GM23338 (cell line): ENCODE data around the gene SMIM35. TPM values are rescaled to one million over a fixed set of nuclear protein-coding genes. Genes with fewer than 3 reads are reported as not detected.
A peak's percentile ranks its signal among the peaks of the same experiment; 100 is the strongest.

ENCODE experiments used
- ATAC-seq: fragments of 200-7000 bp; cut with Tn5 transposase; 3 replicates; pipeline ENCODE4 v1.9.1; 2020
- DNase-seq: peaks from one replicate; pipeline ENCODE4 v3.0.0-alpha.2; 2015; ENCODE audit warnings: low spot score
- H2AFZ ChIP-seq: fragments of 200-600 bp; sonication (generic); 2 replicates; pipeline ENCODE4 v1.8.0; 2016; ENCODE audit warnings: antibody characterized with exemption, mild to moderate bottlenecking, moderate library complexity
- H3F3A ChIP-seq: fragments of 200-600 bp; sonication (generic); replicated peaks from 2 replicates; pipeline ENCODE4 v1.8.0; 2017; ENCODE audit warnings: antibody characterized with exemption, mixed run types, low read depth
- H3K27ac ChIP-seq: fragments of 200-600 bp; sonication (generic); 2 replicates; pipeline ENCODE4 v1.6.1; 2016; ENCODE audit warnings: low read depth
- H3K27me3 ChIP-seq: fragments of 200-600 bp; sonication (generic); 2 replicates; pipeline ENCODE4 v1.8.0; 2016; ENCODE audit warnings: mild to moderate bottlenecking, mixed run types, moderate library complexity; ENCODE audit not compliant: insufficient read depth
- H3K36me3 ChIP-seq: fragments of 200-600 bp; sonication (generic); 2 replicates; pipeline ENCODE4 v1.8.0; 2016; ENCODE audit warnings: mild to moderate bottlenecking; ENCODE audit not compliant: insufficient read depth
- H3K4me1 ChIP-seq: fragments of 200-600 bp; sonication (generic); 2 replicates; pipeline ENCODE4 v1.8.0; 2016; ENCODE audit warnings: mild to moderate bottlenecking, moderate library complexity; ENCODE audit not compliant: insufficient read depth
- H3K4me2 ChIP-seq: fragments of 200-600 bp; sonication (generic); 2 replicates; pipeline ENCODE4 v1.7.1; 2017; ENCODE audit warnings: mixed run types
- H3K4me3 ChIP-seq: fragments of 200-600 bp; sonication (generic); 2 replicates; pipeline ENCODE4 v1.6.1; 2016; ENCODE audit warnings: mixed run types
- H3K79me2 ChIP-seq: fragments of 200-600 bp; sonication (generic); replicated peaks from 2 replicates; pipeline ENCODE4 v1.8.0; 2017; ENCODE audit warnings: mild to moderate bottlenecking; ENCODE audit not compliant: insufficient read depth
- H3K9me2 ChIP-seq: fragments of 200-600 bp; sonication (generic); 2 replicates; pipeline ENCODE4 v1.8.0; 2017; ENCODE audit not compliant: insufficient read depth
- H4K20me1 ChIP-seq: fragments of 200-600 bp; sonication (generic); replicated peaks from 2 replicates; pipeline ENCODE4 v1.8.0; 2017; ENCODE audit warnings: mild to moderate bottlenecking; ENCODE audit not compliant: insufficient read depth
- H3K27ac Mint-ChIP-seq: 2 replicates; pipeline ENCODE4 v1.8.0; 2020; ENCODE audit warnings: inconsistent platforms, mild to moderate bottlenecking, moderate library complexity, mixed read lengths
- H3K27me3 Mint-ChIP-seq: 3 replicates; pipeline ENCODE4 v1.8.0; 2022; ENCODE audit warnings: low read depth, mild to moderate bottlenecking, moderate library complexity, mixed read lengths, inconsistent platforms; ENCODE audit not compliant: insufficient read depth, poor library complexity
- H3K36me3 Mint-ChIP-seq: 3 replicates; pipeline ENCODE4 v1.8.0; 2021; ENCODE audit warnings: low read depth, mild to moderate bottlenecking, inconsistent platforms, moderate library complexity, mixed read lengths
- H3K4me1 Mint-ChIP-seq: 3 replicates; pipeline ENCODE4 v1.8.0; 2020; ENCODE audit warnings: mild to moderate bottlenecking, inconsistent platforms, mixed read lengths
- H3K4me3 Mint-ChIP-seq: 3 replicates; pipeline ENCODE4 v1.8.0; 2021; ENCODE audit warnings: moderate library complexity, mild to moderate bottlenecking, inconsistent platforms, mixed read lengths
- H3K9me3 Mint-ChIP-seq: 3 replicates; pipeline ENCODE4 v1.8.0; 2020; ENCODE audit warnings: moderate library complexity, mild to moderate bottlenecking, inconsistent platforms, mixed read lengths
- ETS1 ChIP-seq: IDR thresholded peaks from 2 replicates; pipeline ENCODE4 v1.6.1; 2016; ENCODE audit warnings: antibody characterized with exemption
- EZH2phosphoT487 ChIP-seq: fragments of 200-600 bp; sonication (generic); IDR thresholded peaks from one replicate; pipeline ENCODE4 v1.8.1; 2018; ENCODE audit warnings: antibody characterized with exemption; ENCODE audit not compliant: unreplicated experiment
- POLR2AphosphoS5 ChIP-seq: IDR thresholded peaks from 2 replicates; pipeline ENCODE4 v1.6.1; 2016; ENCODE audit warnings: antibody characterized with exemption, low read depth
- REST ChIP-seq: IDR thresholded peaks from one replicate; pipeline ENCODE4 v1.6.1; 2018; ENCODE audit warnings: antibody characterized with exemption; ENCODE audit not compliant: unreplicated experiment
- ZNF114 ChIP-seq: fragments of 250-450 bp; sonication (Bioruptor Pico); IDR thresholded peaks from 2 replicates; pipeline ENCODE4 v1.5.0; 2020; ENCODE audit warnings: mild to moderate bottlenecking, moderate library complexity
- polyA plus RNA-seq: library from polyadenylated mRNA; unstranded; fragments of >200 nt; fragmentation: Nextera tagmentation; extraction: Ambion mirVana; gene quantifications from 2 replicates; pipeline ENCODE4 v1.2.1, GENCODE V29; 2016
- total RNA-seq: library from RNA; depleted of rRNA; stranded (reverse); fragments of >200 nt; shearing (Covaris generic); gene quantifications from 2 replicates; pipeline ENCODE4 v1.2.3, GENCODE V29; 2014

SMIM35 gene
- total and polyA plus RNA-seq, 2 experiments from 2014 or later = not detected

- TF ChIP-seq REST (no peak), ETS1 (no peak)
Measured at GRCh38 chr11:118046964-118047700, 39.6 kb downstream of the SMIM35 start (continued).

GRCh38 chr11:118046051-118046963, 40.5 kb downstream of the SMIM35 start:
- Histone ChIP-seq H4K20me1 (no peaks in the 10 kb centered on the region; the same call in 1 of the 2 replicates), H3K36me3 (no peaks in the 10 kb centered on the region), H3K27ac (no peak overlapping the region), H2AFZ (0 out of 2 replicates have a peak overlapping the region, but pooled peaks have one; percentile 0), H3K9me2 (no peaks in the 10 kb centered on the region), H3F3A (no peaks in the 10 kb centered on the region), H3K4me1 (no peaks in the 10 kb centered on the region), H3K79me2 (no peaks in the 10 kb centered on the region), H3K4me3 (no peak overlapping the region), H3K27me3 (no peaks in the 10 kb centered on the region), H3K4me2 (no peak overlapping the region)
- Mint-ChIP-seq H3K27me3 (no peaks in the 10 kb centered on the region), H3K36me3 (no peaks in the 10 kb centered on the region), H3K4me1 (no peaks in the 10 kb centered on the region), H3K4me3 (no peak overlapping the region), H3K27ac (no peak overlapping the region), H3K9me3 (no peaks in the 10 kb centered on the region)
- DNase-seq (no peak), ATAC-seq (no peak)
- no peak for TF ChIP-seq POLR2AphosphoS5
- TF ChIP-seq ZNF114 (CRISPR knock-in tag) = no peak
- TF ChIP-seq ETS1 = no peak
- no peak for TF ChIP-seq EZH2phosphoT487
